Esophagus muscularis mucosa (tissue), 4 donors: ENCODE results near the gene C9.

Experiments used
- CTCF ChIP-seq, 3 experiments: fragments of 200-600 bp in 2 of 3; fragments of 450-650 bp in 1 of 3; sonication (generic) in 2 of 3; IDR thresholded peaks; one replicate each; pipeline ENCODE4 v1.5.1; 2017 to 2019; ENCODE audit warnings: antibody characterized with exemption in 3 of 3, mild to moderate bottlenecking in 2 of 3, moderate library complexity in 1 of 3
- EP300 ChIP-seq: sonication (generic); formaldehyde crosslinking; IDR thresholded peaks from one replicate; pipeline ENCODE4 v1.6.1; 2017; ENCODE audit warnings: antibody characterized with exemption
- POLR2A ChIP-seq: fragments of 450-650 bp; IDR thresholded peaks from one replicate; pipeline ENCODE4 v1.6.1; 2017; ENCODE audit warnings: antibody characterized with exemption, moderate library complexity, mild to moderate bottlenecking, low read depth
- POLR2AphosphoS5 ChIP-seq, 2 donors: sonication (generic); formaldehyde crosslinking; IDR thresholded peaks; one replicate each; pipeline ENCODE4 v1.6.1; 2017; ENCODE audit warnings: antibody characterized with exemption in 2 of 2

GRCh38 chr5:39384271-39384670 is 20.0 kb upstream of the C9 start:
- TF ChIP-seq CTCF (IDR thresholded peaks at IDR 0.05) (no peak), POLR2AphosphoS5 (IDR thresholded peaks at IDR 0.05) (no peak), POLR2A (no peak), EP300 (no peak)
